Muscle layer of duodenum (tissue), 2 donors: ENCODE data around the gene OBSCN.

Experiments used
- H3K27ac ChIP-seq: one replicate; pipeline ENCODE4 v1.7.0; 2013; ENCODE audit warnings: mild to moderate bottlenecking, low read length
- H3K27me3 ChIP-seq: one replicate; pipeline ENCODE4 v1.7.0; 2013; ENCODE audit warnings: low read depth, mild to moderate bottlenecking, control low read depth, low read length
- H3K36me3 ChIP-seq, 2 donors: one replicate each; pipeline ENCODE4 v1.7.0; 2013; ENCODE audit warnings: low read length in 2 of 2, control low read depth in 1 of 2, mild to moderate bottlenecking in 1 of 2; ENCODE audit not compliant: insufficient read depth in 2 of 2, control insufficient read depth in 1 of 2
- H3K4me1 ChIP-seq, 2 donors: one replicate each; pipeline ENCODE4 v1.7.0; 2013; ENCODE audit warnings: low read length in 2 of 2, mild to moderate bottlenecking in 2 of 2, control low read depth in 1 of 2, moderate library complexity in 1 of 2; ENCODE audit not compliant: insufficient read depth in 2 of 2, control insufficient read depth in 1 of 2
- H3K4me3 ChIP-seq, 2 donors: one replicate each; pipeline ENCODE4 v1.7.0; 2013; ENCODE audit warnings: low read length in 2 of 2, low read depth in 1 of 2, mild to moderate bottlenecking in 1 of 2
- H3K9me3 ChIP-seq, 2 donors: one replicate each; pipeline ENCODE4 v1.7.0; 2013; ENCODE audit warnings: low read length in 2 of 2, control low read depth in 1 of 2, mild to moderate bottlenecking in 1 of 2; ENCODE audit not compliant: control insufficient read depth in 1 of 2
- donor health status: healthy.

The OBSCN gene

GRCh38 chr1:228163776-228164519, 43.9 kb upstream of the OBSCN start:
- Histone ChIP-seq H3K4me3 (no peak overlapping the region), H3K27me3 (no peaks in the 10 kb centered on the region), H3K9me3 (no peaks in the 10 kb centered on the region), H3K36me3 (no peaks in the 10 kb centered on the region), H3K27ac (no peak overlapping the region), H3K4me1 (peaks cover 0 to 11% of the 10 kb centered on the region in 2 donors)

GRCh38 chr1:228164561-228165371, 43.1 kb upstream of the OBSCN start:
- H3K27me3 ChIP-seq = no peaks in the 10 kb centered on the region
- H3K4me3 ChIP-seq = peak overlapping the region; percentile 53 to 62
- H3K27ac ChIP-seq = peak overlapping the region; percentile 88
- H3K4me1 ChIP-seq = peaks cover 0 to 11% of the 10 kb centered on the region in 2 donors
- no peaks in the 10 kb centered on the region for H3K9me3 ChIP-seq
- peaks cover 0 to 3% of the 10 kb centered on the region in 2 donors for H3K36me3 ChIP-seq

GRCh38 chr1:228165372-228166169, 42.3 kb upstream of the OBSCN start, which contains the start of gene IBA57:
Gene IBA57, plus strand, starts transcription at chr1:228165804. Its CDS starts 13 bp downstream, at chr1:228165817.
- H3K9me3 ChIP-seq = no peaks in the 10 kb centered on the region
- H3K27ac ChIP-seq = peak within 1 kb of the TSS; percentile 93
- peak within 1 kb of the TSS; percentile 63 to 74 for H3K4me3 ChIP-seq
- peaks cover 0 to 3% of the 10 kb centered on the region in 2 donors for H3K36me3 ChIP-seq
- H3K27me3 ChIP-seq = no peaks in the 10 kb centered on the region
- peaks cover 0 to 11% of the 10 kb centered on the region in 2 donors for H3K4me1 ChIP-seq

GRCh38 chr1:228166170-228166936, 41.5 kb upstream of the OBSCN start:
- Histone ChIP-seq H3K27ac (peak overlapping the region; percentile 93), H3K9me3 (no peaks in the 10 kb centered on the region), H3K36me3 (peaks cover 0 to 3% of the 10 kb centered on the region in 2 donors), H3K4me1 (peaks cover 0 to 11% of the 10 kb centered on the region in 2 donors), H3K4me3 (peak overlapping the region; percentile 63 to 74), H3K27me3 (no peaks in the 10 kb centered on the region)

GRCh38 chr1:228168563-228169270, 39.1 kb upstream of the OBSCN start:
- Histone ChIP-seq H3K36me3 (peaks cover 0 to 3% of the 10 kb centered on the region in 2 donors), H3K4me3 (no peak overlapping the region), H3K9me3 (no peaks in the 10 kb centered on the region), H3K4me1 (peaks cover 0 to 11% of the 10 kb centered on the region in 2 donors), H3K27me3 (no peaks in the 10 kb centered on the region), H3K27ac (no peak overlapping the region)

GRCh38 chr1:228169345-228169744, 38.5 kb upstream of the OBSCN start:
- Histone ChIP-seq H3K27ac (no peak overlapping the region), H3K4me1 (peaks cover 0 to 10% of the 10 kb centered on the region in 2 donors), H3K36me3 (peaks cover 0 to 3% of the 10 kb centered on the region in 2 donors), H3K27me3 (no peaks in the 10 kb centered on the region), H3K4me3 (no peak overlapping the region), H3K9me3 (no peaks in the 10 kb centered on the region)

GRCh38 chr1:228170666-228171065, 37.2 kb upstream of the OBSCN start:
- H3K9me3 ChIP-seq = no peaks in the 10 kb centered on the region
- no peaks in the 10 kb centered on the region for H3K27me3 ChIP-seq
- no peak overlapping the region for H3K4me3 ChIP-seq
- no peak overlapping the region for H3K27ac ChIP-seq
- H3K36me3 ChIP-seq = peaks cover 3 to 7% of the 10 kb centered on the region in 2 donors
- H3K4me1 ChIP-seq = peaks cover 0 to 11% of the 10 kb centered on the region in 2 donors

- Histone ChIP-seq H3K9me3 (no peaks in the 10 kb centered on the region), H3K4me1 (peaks cover 0 to 11% of the 10 kb centered on the region in 2 donors), H3K27ac (no peak overlapping the region), H3K27me3 (no peaks in the 10 kb centered on the region), H3K4me3 (no peak overlapping the region), H3K36me3 (peaks cover 3 to 9% of the 10 kb centered on the region in 2 donors)
These were observed 36.5 kb upstream of the OBSCN start for GRCh38 chr1:228171221-228171891.

- Histone ChIP-seq H3K9me3 (no peaks in the 10 kb centered on the region), H3K27ac (no peak overlapping the region), H3K36me3 (peaks cover 3 to 9% of the 10 kb centered on the region in 2 donors), H3K4me3 (no peak overlapping the region), H3K4me1 (peaks cover 0 to 10% of the 10 kb centered on the region in 2 donors), H3K27me3 (no peaks in the 10 kb centered on the region)
These were observed 35.0 kb upstream of the OBSCN start for GRCh38 chr1:228172591-228173527.
